Heart left ventricle (tissue), 16 donors: ENCODE results near the gene CAPN2. TPM values are rescaled to one million over a fixed set of nuclear protein-coding genes. Genes with fewer than 3 reads are reported as not detected.

ENCODE experiments used
- ATAC-seq, 4 donors: fragments of 200-7000 bp; cut with Tn5 transposase; one replicate each; pipeline ENCODE4 v1.9.1; 2020 to 2022; ENCODE audit warnings: moderate library complexity in 4 of 4, mild to moderate bottlenecking in 3 of 4, moderate number of reproducible peaks in 1 of 4
- DNase-seq, 5 donors: peaks; one replicate each; pipeline ENCODE4 v3.0.0-alpha.2; 2020
- H3K27ac ChIP-seq, 12 donors: fragments of 200-600 bp; sonication (generic) in 4 of 12; one replicate each; pipeline versions ENCODE4 v1.5.0 to v1.8.0; 2016 to 2022; ENCODE audit warnings: mild to moderate bottlenecking in 2 of 12
- H3K27me3 ChIP-seq, 9 donors: fragments of 200-600 bp; sonication (generic) in 2 of 9; one replicate each; pipeline versions ENCODE4 v1.5.1 to v1.8.0; 2016 to 2022; ENCODE audit warnings: mild to moderate bottlenecking in 3 of 9
- H3K36me3 ChIP-seq, 9 donors: fragments of 200-600 bp; sonication (generic) in 2 of 9; one replicate each; pipeline versions ENCODE4 v1.5.0 to v1.8.0; 2018 to 2022; ENCODE audit warnings: mild to moderate bottlenecking in 2 of 9
- H3K4me1 ChIP-seq, 12 donors: fragments of 200-600 bp; sonication (generic) in 4 of 12; one replicate each; pipeline versions ENCODE4 v1.5.0 to v1.8.0; 2016 to 2022; ENCODE audit warnings: mild to moderate bottlenecking in 3 of 12
- H3K4me3 ChIP-seq, 12 donors: fragments of 200-600 bp; sonication (generic) in 4 of 12; one replicate each; pipeline versions ENCODE4 v1.5.0 to v1.8.0; 2017 to 2022; ENCODE audit warnings: mild to moderate bottlenecking in 9 of 12, moderate library complexity in 4 of 12
- H3K9me3 ChIP-seq, 12 donors: fragments of 200-600 bp; sonication (generic) in 4 of 12; one replicate each; pipeline versions ENCODE4 v1.5.0 to v1.8.0; 2016 to 2022; ENCODE audit warnings: mild to moderate bottlenecking in 1 of 12
- POLR2A ChIP-seq, 2 donors: fragments of 450-650 bp; IDR thresholded peaks; one replicate each; pipeline ENCODE4 v1.6.1; 2017; ENCODE audit warnings: antibody characterized with exemption in 2 of 2, mild to moderate bottlenecking in 2 of 2, moderate library complexity in 2 of 2
- WGBS, 4 donors: extraction: QIAGEN DNeasy Blood & Tissue Kit in 2 of 4; methylation state at CpG; one replicate each; pipeline versions ENCODE4 v1.1.5 to v1.1.7; 2013 to 2018; 5-methylcytosine and 5-hydroxymethylcytosine counted together
- intact Hi-C, 10 donors: fragments of 100-400 bp; cut with DNase I; formaldehyde crosslinking; loops; one replicate each; pipeline versions ENCODE4 v1.11.1 to v1.14.2; 2022
- polyA plus RNA-seq, 2 donors: library from polyadenylated mRNA; stranded (reverse); fragments of 200-250 nt; gene quantifications; one replicate each; pipeline ENCODE4 v1.2.3, GENCODE V29; 2013
- total RNA-seq, 9 donors: library from RNA; depleted of rRNA in 2 of 9; stranded (reverse); fragments of >200 nt in 2 of 9; fragmentation: NEBNext Ultra II Directional in 3 of 9; extraction: Animal tissue kit (Norgen Biotek cat#: 25700) in 3 of 9; gene quantifications; one replicate each; pipeline versions ENCODE4 v1.1.0 to v1.2.4, GENCODE V29; 2016 to 2023
- TF ChIP-seq, protein P1 (sequence below), 12 donors: fragments of 200-600 bp; sonication (generic) in 4 of 12; IDR thresholded peaks; one replicate each; pipeline versions ENCODE4 v1.5.0 to v1.8.0; 2018 to 2022; ENCODE audit warnings: antibody characterized with exemption in 12 of 12, mild to moderate bottlenecking in 5 of 12
- donor health status: ischemic (EF 13 %, LVEDD 7.1; RV severe dilation, severe dysfunction).
- donor health status: healthy with polysubstance abuse.
- donor health status: DM: no; HTN: yes; CAD: no.
- donor health status: DM: no; HTN: no; CAD: no.
- donor health status: ischemic (EF 25% LVEDD 6.9; RV normal size, moderate dysfunction).
- donor health status: ischemic (EF 25% LVEDD 5.7; RV mildly dilated, moderate dysfunction).
- donor health status: healthy.
- donor health status: DM: yes; HTN: yes; CAD: no.
- donor health status: ischemic (EF 35%, LVEDD 5.7; RV mildly dilated, moderate dysfunction).
- donor health status: nonischemic (EF 11% LVEDD 7.7; RV severe dilation, severe dysfunction).
- donor health status: DM: yes; HTN: yes; CAD: no.
- donor health status: PGD.
- donor health status: ischemic (EF 29% LVEDD 5.4; RV normal size, mild dysfunction).
- donor health status: nonischemic (EF 23%, LVEDD 6.1; RV moderate dilation, normal function).

CAPN2 gene
- total and polyA plus RNA-seq, 11 donors, result 54.4 to 115 (median 81.8) TPM

DNA sequence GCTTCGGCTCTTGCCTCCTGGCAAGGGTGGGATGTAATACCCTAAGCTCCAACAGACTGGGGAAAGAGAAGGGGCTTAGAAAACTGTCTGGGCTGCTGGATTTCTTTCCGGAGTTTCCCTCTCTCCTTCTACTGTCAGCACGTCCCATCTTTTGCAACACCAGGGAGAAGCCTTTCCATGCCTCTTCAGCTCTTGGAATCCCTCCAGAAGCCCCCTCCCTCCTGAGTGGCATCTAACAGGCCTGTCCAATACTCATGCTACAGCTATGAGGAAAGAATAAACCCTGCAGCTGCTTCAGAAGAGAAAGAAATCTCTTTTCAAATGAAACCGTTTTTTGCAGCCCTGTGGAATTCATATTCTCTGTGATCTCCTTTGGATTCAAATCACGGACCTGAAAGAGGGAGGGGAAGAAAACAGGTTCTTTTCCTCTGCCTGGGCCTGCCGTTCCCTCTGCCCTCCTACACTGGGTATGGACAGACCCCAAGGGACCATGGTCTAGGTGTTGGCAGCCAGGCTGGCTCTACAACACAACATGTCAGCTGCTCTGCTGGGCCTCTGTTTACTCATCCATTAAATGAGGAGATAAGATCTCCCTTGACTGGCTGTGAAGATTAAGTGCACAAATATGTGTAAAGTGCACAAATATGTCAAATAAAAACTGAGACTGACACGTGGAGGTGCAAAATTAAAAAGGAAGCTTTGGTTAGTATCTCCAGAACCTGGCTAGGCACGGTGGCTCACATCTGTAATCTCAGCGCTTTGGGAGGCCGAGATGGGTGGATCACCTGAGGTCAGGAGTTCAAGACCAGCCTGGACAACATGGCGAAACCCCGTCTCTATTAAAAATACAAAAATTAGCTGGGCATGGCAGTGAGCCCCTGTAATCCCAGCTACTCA is 6.0 kb upstream of the CAPN2 start:
- DNase-seq, result no peak
- H3K4me3 ChIP-seq, result no peak overlapping the region
- ATAC-seq, result no peak
- TF ChIP-seq, protein P1, sequence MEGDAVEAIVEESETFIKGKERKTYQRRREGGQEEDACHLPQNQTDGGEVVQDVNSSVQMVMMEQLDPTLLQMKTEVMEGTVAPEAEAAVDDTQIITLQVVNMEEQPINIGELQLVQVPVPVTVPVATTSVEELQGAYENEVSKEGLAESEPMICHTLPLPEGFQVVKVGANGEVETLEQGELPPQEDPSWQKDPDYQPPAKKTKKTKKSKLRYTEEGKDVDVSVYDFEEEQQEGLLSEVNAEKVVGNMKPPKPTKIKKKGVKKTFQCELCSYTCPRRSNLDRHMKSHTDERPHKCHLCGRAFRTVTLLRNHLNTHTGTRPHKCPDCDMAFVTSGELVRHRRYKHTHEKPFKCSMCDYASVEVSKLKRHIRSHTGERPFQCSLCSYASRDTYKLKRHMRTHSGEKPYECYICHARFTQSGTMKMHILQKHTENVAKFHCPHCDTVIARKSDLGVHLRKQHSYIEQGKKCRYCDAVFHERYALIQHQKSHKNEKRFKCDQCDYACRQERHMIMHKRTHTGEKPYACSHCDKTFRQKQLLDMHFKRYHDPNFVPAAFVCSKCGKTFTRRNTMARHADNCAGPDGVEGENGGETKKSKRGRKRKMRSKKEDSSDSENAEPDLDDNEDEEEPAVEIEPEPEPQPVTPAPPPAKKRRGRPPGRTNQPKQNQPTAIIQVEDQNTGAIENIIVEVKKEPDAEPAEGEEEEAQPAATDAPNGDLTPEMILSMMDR (IDR thresholded peaks at IDR 0.05), result no peak
- TF ChIP-seq POLR2A (IDR thresholded peaks at IDR 0.05), result no peak
- WGBS, 4 donors, result 59 to 64% (median 60%) methylated on average over 12 of the region's 12 CpGs
- H3K4me1 ChIP-seq, result peaks cover 3 to 66% (median 55%) of the 10 kb centered on the region in 12 donors
- peak overlapping the region in 11 of 12 donors; percentile 35 to 88 (median 77) for H3K27ac ChIP-seq
- no peaks in the 10 kb centered on the region for H3K9me3 ChIP-seq
- H3K36me3 ChIP-seq, result no peaks in the 10 kb centered on the region
- H3K27me3 ChIP-seq, result no peaks in the 10 kb centered on the region
- intact Hi-C loops, result loop anchor here in 1 of 10 donors (10.0 kb wide), 1 partner anchor 138 kb away; the partner anchor contains the start of gene TP53BP2

DNA sequence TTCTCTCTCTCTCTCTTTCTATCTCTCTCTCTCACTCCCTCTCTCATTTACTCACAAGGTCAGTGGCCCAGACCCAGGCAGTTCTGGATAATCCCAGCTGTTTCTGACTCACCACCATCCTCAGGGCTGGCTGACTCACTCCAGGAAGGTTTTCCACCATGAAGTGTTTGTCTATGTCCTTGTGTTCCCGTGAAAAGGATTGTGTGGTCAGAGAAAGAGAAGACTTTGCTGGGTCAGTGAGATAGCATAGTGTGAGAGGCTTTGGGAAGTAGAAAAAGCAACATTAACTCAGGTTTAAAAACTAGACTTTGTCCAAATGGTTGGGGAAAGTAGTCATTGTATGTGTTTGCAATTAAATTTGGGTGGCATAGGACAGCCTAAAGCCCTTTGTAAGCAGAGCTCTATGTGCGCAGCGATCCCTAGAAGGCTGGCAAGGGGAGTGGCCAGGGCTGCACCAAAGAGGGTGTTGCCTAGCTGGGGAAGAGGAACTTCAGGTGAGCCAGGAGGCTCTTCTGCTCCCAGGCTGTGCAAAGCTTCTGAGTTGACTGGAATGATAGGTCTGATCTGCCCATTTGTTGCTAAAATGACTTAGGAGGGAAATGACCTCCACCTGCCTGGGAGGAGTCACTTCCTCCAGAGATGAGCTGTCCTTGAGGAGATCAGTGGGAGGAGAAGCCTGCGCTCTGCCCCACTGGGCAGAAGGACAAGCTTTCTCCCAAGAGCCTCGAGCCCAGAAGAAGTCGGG is 4.9 kb upstream of the CAPN2 start:
- WGBS, 4 donors, result 34 to 57% (median 55%) methylated on average over 4 to 6 of the region's 6 CpGs
- Histone ChIP-seq H3K27me3 (no peaks in the 10 kb centered on the region), H3K9me3 (no peaks in the 10 kb centered on the region), H3K4me3 (peak overlapping the region in 1 of 12 donors; percentile 1), H3K36me3 (no peaks in the 10 kb centered on the region), H3K4me1 (peaks cover 3 to 72% (median 62%) of the 10 kb centered on the region in 12 donors), H3K27ac (peak overlapping the region; percentile 36 to 88 (median 70))
- peak in 4 of 5 donors; percentile 46 to 87 (median 70) for DNase-seq
- ATAC-seq, result peak; percentile 62 to 89 (median 85)
- TF ChIP-seq POLR2A (IDR thresholded peaks at IDR 0.05), result no peak
- TF ChIP-seq, protein P1 (IDR thresholded peaks at IDR 0.05), result no peak
- intact Hi-C loops, result loop anchor here in 1 of 10 donors (10.0 kb wide), 1 partner anchor 137 kb away; the partner anchor contains the start of gene TP53BP2

DNA sequence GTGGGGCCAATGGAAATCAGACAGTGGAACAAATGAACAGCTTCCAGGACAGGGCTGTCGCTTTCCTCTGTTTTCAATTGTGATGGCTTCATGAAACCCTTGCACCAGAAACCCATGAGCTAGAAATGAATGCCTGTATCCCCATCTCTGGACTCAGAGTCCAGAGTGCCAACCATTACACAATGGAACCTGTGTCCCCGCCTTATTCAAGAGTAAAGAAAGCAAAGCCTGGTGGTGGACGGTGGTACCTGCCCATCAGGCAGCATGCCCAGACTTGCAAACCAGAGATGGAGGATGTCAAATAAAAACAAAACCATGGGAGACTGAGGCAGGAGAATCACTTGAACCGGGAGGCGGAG is 4.4 kb upstream of the CAPN2 start:
- 58 to 67% (median 64%) methylated on average over 5 of the region's 5 CpGs for WGBS, 4 donors
- ATAC-seq (no peak), DNase-seq (no peak)
- Histone ChIP-seq H3K36me3 (no peaks in the 10 kb centered on the region), H3K4me3 (no peak overlapping the region), H3K27ac (peak overlapping the region; percentile 36 to 88 (median 70)), H3K9me3 (no peaks in the 10 kb centered on the region), H3K4me1 (peaks cover 3 to 68% (median 63%) of the 10 kb centered on the region in 12 donors), H3K27me3 (no peaks in the 10 kb centered on the region)
- TF ChIP-seq POLR2A (IDR thresholded peaks at IDR 0.05), result no peak
- TF ChIP-seq, protein P1 (IDR thresholded peaks at IDR 0.05), result peak in 2 of 12 donors; percentile 17 to 30
- intact Hi-C loops, result loop anchor here in 1 of 10 donors (10.0 kb wide), 1 partner anchor 137 kb away; the partner anchor contains the start of gene TP53BP2
